Stimulated activated CD4-positive, alpha-beta T cell treated with anti-CD3 and anti-CD28 coated beads, Interleukin-4, amount 100 ng/mL, for 24 hours (primary cell): ENCODE data around the gene LRRC28.
A peak's percentile ranks its signal among the peaks of the same experiment; 100 is the strongest.

Source experiments
- DNase-seq: peaks from one replicate; pipeline ENCODE4 v3.0.0-alpha.2; 2020

LRRC28 gene

GRCh38 chr15:99402014-99402729 is 150.9 kb downstream of the LRRC28 start:
- no peak for DNase-seq

- no peak for DNase-seq
These were observed 152.3 kb downstream of the LRRC28 start for GRCh38 chr15:99403597-99403996.

- no peak for DNase-seq
These were observed 153.2 kb downstream of the LRRC28 start for GRCh38 chr15:99404454-99404853.

GRCh38 chr15:99406120-99406519 is 154.8 kb downstream of the LRRC28 start:
- DNase-seq: no peak

- no peak for DNase-seq
These were observed 155.6 kb downstream of the LRRC28 start for GRCh38 chr15:99406716-99407487.

- no peak for DNase-seq
These were observed 156.4 kb downstream of the LRRC28 start for GRCh38 chr15:99407716-99408115.

- DNase-seq: no peak
These were observed 157.2 kb downstream of the LRRC28 start for GRCh38 chr15:99408236-99409096.

GRCh38 chr15:99409097-99409473 is 157.8 kb downstream of the LRRC28 start:
- DNase-seq: no peak

- DNase-seq: no peak
These were observed 158.3 kb downstream of the LRRC28 start for GRCh38 chr15:99409560-99409959.

GRCh38 chr15:99410477-99410876 is 159.2 kb downstream of the LRRC28 start:
- no peak for DNase-seq

- DNase-seq: no peak
These were observed 160.0 kb downstream of the LRRC28 start for GRCh38 chr15:99411234-99411633.

- no peak for DNase-seq
These were observed 160.8 kb downstream of the LRRC28 start for GRCh38 chr15:99412082-99412481.

GRCh38 chr15:99412626-99413025 is 161.3 kb downstream of the LRRC28 start:
- DNase-seq: no peak

- no peak for DNase-seq
These were observed 162.9 kb downstream of the LRRC28 start for GRCh38 chr15:99413955-99414754.

- DNase-seq: no peak
These were observed 163.8 kb downstream of the LRRC28 start for GRCh38 chr15:99414755-99415731.

GRCh38 chr15:99416191-99417188 is 165.2 kb downstream of the LRRC28 start:
- DNase-seq: no peak

- DNase-seq: peak; percentile 30
These were observed 169.9 kb downstream of the LRRC28 start for GRCh38 chr15:99421172-99421656.

- no peak for DNase-seq
These were observed 170.5 kb downstream of the LRRC28 start for GRCh38 chr15:99421758-99422157.

GRCh38 chr15:99423186-99424130 is 172.2 kb downstream of the LRRC28 start:
- no peak for DNase-seq
